Measurements from ENCODE around the gene CASK.

DNA sequence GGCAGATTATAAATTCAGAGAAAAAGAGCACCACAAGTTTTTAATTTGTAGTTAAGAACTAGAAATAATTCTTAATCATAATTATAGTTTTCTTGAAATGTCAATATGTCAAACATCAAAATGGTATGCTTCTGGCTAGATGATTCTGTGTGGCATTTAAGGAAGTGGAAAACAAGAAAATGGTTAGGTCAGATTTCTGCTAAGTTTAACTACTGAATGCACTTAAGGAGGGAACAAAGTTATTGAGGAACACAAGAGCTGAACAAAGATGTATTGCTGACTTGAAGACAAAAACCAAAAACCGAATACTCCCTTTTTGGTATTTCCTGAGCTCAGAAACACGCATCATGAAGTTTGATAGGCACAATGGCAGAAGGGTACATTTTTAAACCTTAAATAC, 293.3 kb downstream of the CASK start:
- TF ChIP-seq ZNF839 (CRISPR knock-in tag; IDR thresholded peaks at IDR 0.05; ENCODE audit: borderline replicate concordance) (no peak), ZNF121 (CRISPR knock-in tag; IDR thresholded peaks at IDR 0.05) (no peak), ZNF446 (CRISPR knock-in tag; IDR thresholded peaks at IDR 0.05) (no peak), EP300 (IDR thresholded peaks at IDR 0.05; ENCODE audit: low read depth in 2 of 2, low read length in 2 of 2) (no peak), EP300 (CRISPR knock-in tag; IDR thresholded peaks at IDR 0.05; ENCODE audit: borderline replicate concordance) (no peak), BRCA1 (CRISPR knock-in tag; IDR thresholded peaks at IDR 0.05) (no peak), PRPF4 (IDR thresholded peaks at IDR 0.05; ENCODE audit: low read depth, low read length, poor library complexity, severe bottlenecking) (no peak), POLR2A (IDR thresholded peaks at IDR 0.05; ENCODE audit: insufficient read depth in 1 of 2, low read depth in 2 of 2, low read length in 2 of 2) (no peak), MYC (CRISPR knock-in tag; IDR thresholded peaks at IDR 0.05; ENCODE audit: borderline replicate concordance) (no peak), RBM22 (optimal IDR thresholded peaks at IDR 0.05; ENCODE audit: low read length) (no peak)

All from HepG2 (cell line).